ENCODE data around the gene STAB2. TPM values are rescaled to one million over a fixed set of nuclear protein-coding genes. Genes with fewer than 3 reads are reported as not detected.

The STAB2 gene
- total RNA-seq, 6 experiments from 2014 or later: 5.5 to 32.2 (median 18.5) TPM

DNA sequence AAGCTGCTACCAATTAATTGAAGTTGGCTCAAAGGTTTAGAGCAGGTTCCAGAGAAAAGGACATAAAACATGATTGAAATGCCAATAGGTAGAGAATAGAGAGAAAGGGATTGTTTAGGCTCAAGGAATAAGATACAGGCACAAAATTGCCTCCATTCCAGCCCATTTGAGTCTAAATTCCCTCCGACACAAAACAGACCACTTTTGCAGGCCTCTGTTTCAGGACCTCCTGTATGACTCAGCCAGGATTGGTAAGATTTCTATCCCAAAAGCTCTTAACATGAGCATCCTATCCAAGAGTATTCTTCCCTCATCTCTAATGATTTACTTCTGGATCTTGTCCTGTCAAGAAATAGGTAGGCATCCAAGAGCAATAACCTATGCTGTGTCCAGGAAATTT is 123.5 kb downstream of the STAB2 start:
- intact Hi-C loops (cut with DNase I): no loop called here
- Histone ChIP-seq H3K27me3 (no peaks in the 10 kb centered on the region), H3K4me1 (no peaks in the 10 kb centered on the region), H3K36me3 (no peaks in the 10 kb centered on the region), H3K9me3 (no peaks in the 10 kb centered on the region), H3K27ac (no peak overlapping the region), H3K4me3 (no peak overlapping the region)
- TF ChIP-seq, protein P1, sequence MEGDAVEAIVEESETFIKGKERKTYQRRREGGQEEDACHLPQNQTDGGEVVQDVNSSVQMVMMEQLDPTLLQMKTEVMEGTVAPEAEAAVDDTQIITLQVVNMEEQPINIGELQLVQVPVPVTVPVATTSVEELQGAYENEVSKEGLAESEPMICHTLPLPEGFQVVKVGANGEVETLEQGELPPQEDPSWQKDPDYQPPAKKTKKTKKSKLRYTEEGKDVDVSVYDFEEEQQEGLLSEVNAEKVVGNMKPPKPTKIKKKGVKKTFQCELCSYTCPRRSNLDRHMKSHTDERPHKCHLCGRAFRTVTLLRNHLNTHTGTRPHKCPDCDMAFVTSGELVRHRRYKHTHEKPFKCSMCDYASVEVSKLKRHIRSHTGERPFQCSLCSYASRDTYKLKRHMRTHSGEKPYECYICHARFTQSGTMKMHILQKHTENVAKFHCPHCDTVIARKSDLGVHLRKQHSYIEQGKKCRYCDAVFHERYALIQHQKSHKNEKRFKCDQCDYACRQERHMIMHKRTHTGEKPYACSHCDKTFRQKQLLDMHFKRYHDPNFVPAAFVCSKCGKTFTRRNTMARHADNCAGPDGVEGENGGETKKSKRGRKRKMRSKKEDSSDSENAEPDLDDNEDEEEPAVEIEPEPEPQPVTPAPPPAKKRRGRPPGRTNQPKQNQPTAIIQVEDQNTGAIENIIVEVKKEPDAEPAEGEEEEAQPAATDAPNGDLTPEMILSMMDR (IDR thresholded peaks at IDR 0.05): no peak
- no peak for TF ChIP-seq POLR2A (IDR thresholded peaks at IDR 0.05)
- no peak for ATAC-seq
- no peak for DNase-seq
- 56% methylated on average over 1 of the region's 1 CpG for WGBS (ENCODE audit: insufficient coverage, low coverage, low lambda C conversion rate, missing lambda C conversion rate)

DNA sequence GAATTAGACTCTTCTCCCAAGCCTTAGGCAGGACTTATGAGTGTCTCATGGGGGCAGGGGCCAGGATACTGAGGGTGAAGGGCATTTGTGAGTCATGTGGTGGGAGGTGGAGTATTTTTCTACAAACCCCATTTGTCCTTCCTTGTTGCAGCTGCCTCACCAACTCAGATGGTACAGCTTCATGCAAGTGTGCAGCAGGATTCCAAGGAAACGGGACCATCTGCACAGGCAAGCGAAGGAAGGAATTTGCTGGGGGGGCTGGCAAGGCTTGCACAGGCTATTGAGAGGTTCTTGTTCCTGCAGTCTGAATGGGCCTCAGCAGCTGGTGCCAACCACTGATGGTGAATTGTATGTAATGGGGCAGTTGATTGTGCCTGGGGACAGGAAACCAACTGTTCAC is 125.1 kb downstream of the STAB2 start:
- Histone ChIP-seq H3K27me3 (no peaks in the 10 kb centered on the region), H3K9me3 (no peaks in the 10 kb centered on the region), H3K36me3 (no peaks in the 10 kb centered on the region), H3K27ac (no peak overlapping the region), H3K4me1 (no peaks in the 10 kb centered on the region), H3K4me3 (no peak overlapping the region)
- DNase-seq: no peak
- WGBS (ENCODE audit: insufficient coverage, low coverage, low lambda C conversion rate, missing lambda C conversion rate): no CpG with 5 or more reads among the region's 2 CpGs
- ATAC-seq: no peak
- TF ChIP-seq, protein P1 (IDR thresholded peaks at IDR 0.05): no peak
- no peak for TF ChIP-seq POLR2A (IDR thresholded peaks at IDR 0.05)
- intact Hi-C loops (cut with DNase I): no loop called here

DNA sequence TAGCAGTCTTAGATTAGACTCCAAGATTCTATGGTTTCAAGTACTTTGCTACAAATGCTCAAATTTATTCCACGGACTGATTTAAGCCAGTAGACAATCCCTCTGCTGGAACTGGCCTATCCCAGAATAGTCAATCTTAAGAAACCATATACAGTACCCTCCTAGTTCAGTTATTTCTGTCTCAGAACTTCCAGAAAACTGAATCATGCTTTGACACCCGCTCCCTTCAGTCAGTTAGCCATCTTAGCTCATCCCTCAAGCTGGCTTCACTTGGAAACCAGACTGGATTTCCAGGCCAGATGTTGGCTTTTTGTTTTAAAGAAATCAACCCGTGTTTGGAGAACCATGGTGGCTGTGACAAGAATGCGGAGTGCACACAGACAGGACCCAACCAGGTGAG is 128.4 kb downstream of the STAB2 start:
- WGBS (ENCODE audit: insufficient coverage, low coverage, low lambda C conversion rate, missing lambda C conversion rate): 70% methylated on average over 4 of the region's 4 CpGs
- no peaks in the 10 kb centered on the region for H3K9me3 ChIP-seq
- H3K27me3 ChIP-seq: no peaks in the 10 kb centered on the region
- H3K36me3 ChIP-seq: no peaks in the 10 kb centered on the region
- DNase-seq (no peak), ATAC-seq (no peak)
- intact Hi-C loops (cut with DNase I): no loop called here
- no peak overlapping the region for H3K27ac ChIP-seq
- no peaks in the 10 kb centered on the region for H3K4me1 ChIP-seq
- H3K4me3 ChIP-seq: no peak overlapping the region
- TF ChIP-seq, protein P1 (IDR thresholded peaks at IDR 0.05): no peak
- TF ChIP-seq POLR2A (IDR thresholded peaks at IDR 0.05): no peak

DNA sequence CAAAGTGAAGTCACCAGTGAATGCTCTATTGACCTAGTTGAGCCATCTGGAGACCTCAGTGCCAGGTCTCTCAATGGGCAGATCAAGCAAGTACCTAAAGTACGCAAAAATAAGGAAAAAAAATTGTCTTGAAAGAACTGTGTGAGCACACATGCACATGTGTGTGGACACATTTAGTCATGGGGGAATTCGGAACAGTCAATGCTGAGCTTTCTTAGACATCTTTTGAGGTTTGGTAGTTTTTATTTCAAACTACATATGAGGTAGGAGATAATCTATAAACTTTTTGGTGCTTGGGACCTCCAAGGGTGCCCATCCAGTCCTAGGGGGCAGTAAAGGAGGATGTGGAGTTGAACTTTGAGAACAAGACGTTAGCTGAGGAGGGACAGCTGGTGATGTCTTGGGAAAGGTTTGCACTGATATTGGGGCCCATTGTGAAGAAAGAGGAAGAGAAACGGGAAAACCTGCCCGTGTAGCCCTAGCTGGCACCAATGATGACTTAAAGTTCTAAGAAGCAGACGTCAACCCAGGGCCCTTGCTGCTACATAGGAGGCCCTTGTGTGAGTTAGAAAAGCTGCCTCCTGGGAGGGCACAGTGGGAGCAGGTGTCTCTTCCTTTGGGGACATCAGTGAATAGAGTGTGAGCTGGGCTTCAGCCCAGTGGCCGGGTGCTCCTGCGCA is 129.6 kb downstream of the STAB2 start:
- WGBS (ENCODE audit: insufficient coverage, low coverage, low lambda C conversion rate, missing lambda C conversion rate): 81% methylated on average over 7 of the region's 8 CpGs
- ATAC-seq (no peak), DNase-seq (no peak)
- H3K9me3 ChIP-seq: no peaks in the 10 kb centered on the region
- no peak overlapping the region for H3K27ac ChIP-seq
- TF ChIP-seq, protein P1 (IDR thresholded peaks at IDR 0.05): no peak
- no peak for TF ChIP-seq POLR2A (IDR thresholded peaks at IDR 0.05)
- H3K4me1 ChIP-seq: no peaks in the 10 kb centered on the region
- intact Hi-C loops (cut with DNase I): no loop called here
- H3K4me3 ChIP-seq: no peak overlapping the region
- no peaks in the 10 kb centered on the region for H3K36me3 ChIP-seq
- H3K27me3 ChIP-seq: no peaks in the 10 kb centered on the region

Measured in right lobe of liver (tissue), 6 donors.